DND-41 (cell line): Measurements from ENCODE around the gene ZNF281.
A peak's percentile ranks its signal among the peaks of the same experiment; 100 is the strongest.

Experiments used
- ATAC-seq: fragments of 200-7000 bp; cut with Tn5 transposase; 3 replicates; pipeline ENCODE4 v1.9.1; 2021; ENCODE audit warnings: low read depth; ENCODE audit not compliant: insufficient read depth
- DNase-seq: peaks from one replicate; pipeline ENCODE4 v3.0.0-alpha.2; 2020
- H2AFZ ChIP-seq: 2 replicates; pipeline ENCODE4 v1.6.0; 2012; ENCODE audit warnings: low read depth, low read length
- H3K27ac ChIP-seq: 2 replicates; pipeline ENCODE4 v1.5.1; 2012; ENCODE audit warnings: low read length, inconsistent platforms
- H3K27me3 ChIP-seq: fragments of 200-600 bp; sonication (generic); 2 replicates; pipeline ENCODE4 v1.6.0; 2012; ENCODE audit warnings: low read length, mild to moderate bottlenecking, inconsistent platforms; ENCODE audit not compliant: insufficient read depth, poor library complexity
- H3K36me3 ChIP-seq: 2 replicates; pipeline ENCODE4 v1.5.1; 2012; ENCODE audit warnings: low read length, inconsistent platforms; ENCODE audit not compliant: insufficient read depth
- H3K4me1 ChIP-seq: 2 replicates; pipeline ENCODE4 v1.5.1; 2012; ENCODE audit warnings: mild to moderate bottlenecking, low read length; ENCODE audit not compliant: insufficient read depth
- H3K4me2 ChIP-seq: 2 replicates; pipeline ENCODE4 v1.6.0; 2012; ENCODE audit warnings: mild to moderate bottlenecking, moderate library complexity, low read length, inconsistent platforms; ENCODE audit not compliant: insufficient read depth
- H3K4me3 ChIP-seq, 2 experiments: fragments of 200-600 bp in 1 of 2; shearing (Covaris generic) in 1 of 2; 2 replicates each; pipeline ENCODE4 v1.5.1; 2012 to 2016; ENCODE audit warnings: inconsistent platforms in 2 of 2, low read length in 2 of 2, mild to moderate bottlenecking in 2 of 2, low read depth in 1 of 2, moderate library complexity in 1 of 2
- H3K79me2 ChIP-seq: 2 replicates; pipeline ENCODE4 v1.6.0; 2012; ENCODE audit warnings: low read length, inconsistent platforms; ENCODE audit not compliant: insufficient read depth
- H3K9ac ChIP-seq: 2 replicates; pipeline ENCODE4 v1.6.0; 2012; ENCODE audit warnings: low read depth, mild to moderate bottlenecking, inconsistent platforms, low read length, moderate library complexity
- H3K9me3 ChIP-seq: 2 replicates; pipeline ENCODE4 v1.5.1; 2012; ENCODE audit warnings: low read length, moderate library complexity, mild to moderate bottlenecking, inconsistent platforms; ENCODE audit not compliant: insufficient read depth, severe bottlenecking
- H4K20me1 ChIP-seq: 2 replicates; pipeline ENCODE4 v1.6.0; 2012; ENCODE audit warnings: low read length; ENCODE audit not compliant: insufficient read depth
- CTCF ChIP-seq: IDR thresholded peaks from 2 replicates; pipeline ENCODE4 v1.5.1; 2012; ENCODE audit warnings: borderline replicate concordance, low read length, moderate library complexity, mild to moderate bottlenecking; ENCODE audit not compliant: poor library complexity, severe bottlenecking; ENCODE audit errors: extremely low read depth
- EZH2 ChIP-seq: IDR thresholded peaks from 3 replicates; pipeline ENCODE4 v1.6.1; 2012; ENCODE audit warnings: borderline replicate concordance, low read depth, mild to moderate bottlenecking, moderate library complexity, low read length, inconsistent platforms; ENCODE audit not compliant: severe bottlenecking

ZNF281 gene

GRCh38 chr1:200437556-200438203, 27.8 kb upstream of the ZNF281 start:
- Histone ChIP-seq H3K4me3 (peak overlapping the region in 1 of 2 experiments; percentile 21; a peak in 2 of 4 replicates), H3K27ac (peak overlapping the region; percentile 27), H4K20me1 (no peaks in the 10 kb centered on the region), H3K79me2 (no peaks in the 10 kb centered on the region), H3K36me3 (no peaks in the 10 kb centered on the region), H3K9me3 (no peaks in the 10 kb centered on the region), H3K4me2 (peak overlapping the region; percentile 54), H3K4me1 (peaks cover 9% of the 10 kb centered on the region), H2AFZ (peak overlapping the region; percentile 80), H3K27me3 (no peaks in the 10 kb centered on the region), H3K9ac (peak overlapping the region; percentile 25)
- ATAC-seq (peak; percentile 98), DNase-seq (no peak)
- TF ChIP-seq EZH2: no peak
- TF ChIP-seq CTCF: no peak

GRCh38 chr1:200437088-200437487, 27.3 kb upstream of the ZNF281 start:
- ATAC-seq (no peak), DNase-seq (no peak)
- Histone ChIP-seq H3K4me3 (no peak overlapping the region), H3K9me3 (no peaks in the 10 kb centered on the region), H3K27me3 (no peaks in the 10 kb centered on the region), H3K36me3 (no peaks in the 10 kb centered on the region), H3K79me2 (no peaks in the 10 kb centered on the region), H3K9ac (no peak overlapping the region), H3K4me1 (peaks cover 9% of the 10 kb centered on the region), H3K4me2 (no peak overlapping the region; the same call in 1 of the 2 replicates), H2AFZ (peak overlapping the region; percentile 80), H3K27ac (no peak overlapping the region), H4K20me1 (no peaks in the 10 kb centered on the region)
- TF ChIP-seq EZH2 (no peak), CTCF (no peak)

- Histone ChIP-seq H3K36me3 (no peaks in the 10 kb centered on the region), H3K9me3 (no peaks in the 10 kb centered on the region), H3K79me2 (no peaks in the 10 kb centered on the region), H2AFZ (no peak overlapping the region), H3K9ac (no peak overlapping the region), H3K4me1 (peaks cover 9% of the 10 kb centered on the region), H3K4me2 (no peak overlapping the region), H3K27me3 (no peaks in the 10 kb centered on the region), H3K4me3 (no peak overlapping the region), H3K27ac (no peak overlapping the region), H4K20me1 (no peaks in the 10 kb centered on the region)
- ATAC-seq (no peak), DNase-seq (no peak)
- TF ChIP-seq CTCF (no peak), EZH2 (no peak)
These were observed 26.6 kb upstream of the ZNF281 start for GRCh38 chr1:200436436-200436835.
